ENCODE measurements around the gene SAPCD2.
"Not testable (repeated sequence)": the region's sequence is repeated elsewhere in the genome, so short reads cannot be mapped to it uniquely, and the experiment has no call there.

Gene SAPCD2

DNA sequence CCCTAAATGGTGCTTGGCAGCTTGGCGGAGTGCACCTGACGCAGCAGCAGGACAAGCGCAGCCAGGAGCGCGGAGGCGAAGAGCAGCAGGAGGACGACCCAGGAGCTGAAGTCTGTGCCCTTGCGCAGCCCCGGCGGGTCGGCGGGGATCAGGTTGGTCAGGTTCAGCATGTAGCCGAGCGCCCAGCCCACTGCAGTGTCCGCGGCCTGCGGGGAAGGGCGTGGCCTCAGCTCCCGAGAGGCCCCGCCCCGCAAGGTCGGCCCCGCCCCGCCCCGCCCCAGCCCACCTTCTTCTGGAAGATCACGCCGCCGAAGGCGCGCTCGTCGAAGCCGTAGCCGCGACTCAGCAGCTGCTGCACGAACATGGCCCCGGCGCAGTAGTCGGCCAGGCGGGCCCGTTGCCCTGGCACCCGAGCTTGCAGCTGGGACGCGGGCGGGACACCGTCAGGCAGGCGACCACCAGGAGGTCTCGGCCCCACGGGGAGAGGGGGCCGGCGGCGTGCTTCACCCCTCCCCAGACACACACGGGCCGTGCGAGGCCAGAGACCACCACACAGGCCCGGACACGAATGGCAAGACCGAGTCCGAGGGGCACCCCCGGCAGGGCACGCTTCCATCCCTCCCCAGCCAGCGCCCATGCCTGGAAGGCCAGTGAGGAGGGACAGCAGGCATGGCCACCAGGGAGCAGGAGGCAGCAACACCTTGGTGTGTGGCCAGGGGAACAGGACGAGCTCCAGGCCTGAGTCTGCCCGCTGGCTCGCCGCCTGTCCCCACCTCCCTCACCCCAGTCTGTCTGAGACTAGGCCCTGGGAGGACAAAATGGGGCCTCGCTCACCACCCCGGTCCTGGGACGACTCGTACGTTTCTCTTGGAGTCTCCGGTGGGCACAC is 21.5 kb downstream of the SAPCD2 start:
- DNase-seq (ENCODE audit: low read depth in 2 of 2) = no peak

DNA sequence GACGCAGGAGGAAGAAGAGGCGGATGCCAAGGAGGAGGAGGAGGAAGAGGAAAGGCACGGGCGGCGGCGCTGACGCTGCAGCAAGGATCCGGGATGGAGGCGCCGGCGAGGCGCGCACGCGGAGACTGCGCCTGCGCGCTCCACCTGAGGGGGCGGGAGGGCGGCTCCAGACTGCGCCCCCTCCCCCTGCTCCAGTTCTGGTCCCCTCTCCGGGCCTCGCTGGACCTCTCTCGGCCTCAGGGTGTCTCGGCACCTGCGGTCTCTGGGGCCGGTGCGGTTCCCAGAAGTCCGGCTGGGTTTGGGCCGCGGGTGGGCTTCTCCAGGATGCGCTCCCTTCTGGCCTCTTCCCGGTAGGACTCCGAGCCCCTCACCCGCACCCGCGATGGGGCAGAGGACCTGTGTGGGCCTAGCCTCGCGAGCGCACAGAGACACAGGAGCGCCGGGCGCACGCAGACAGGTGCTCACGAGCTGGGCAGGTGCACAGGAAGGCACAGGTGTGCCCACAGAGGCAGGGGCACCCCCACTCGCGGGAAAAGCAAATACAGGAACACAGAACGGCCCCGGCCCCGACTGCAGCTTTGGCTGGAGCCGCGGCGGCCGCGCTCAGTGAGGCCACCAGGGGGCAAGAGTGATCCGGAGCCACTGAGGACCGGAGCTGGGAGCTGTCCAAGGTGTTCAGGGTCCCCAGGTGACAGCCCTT is 24.1 kb downstream of the SAPCD2 start, which contains the start of gene NPDC1:
NPDC1 (minus strand) TSS at position 90 of the 700 bp plus-strand sequence. CDS start 188 bp downstream, outside the sequence.
- DNase-seq (ENCODE audit: low read depth in 2 of 2) = no peak

DNA sequence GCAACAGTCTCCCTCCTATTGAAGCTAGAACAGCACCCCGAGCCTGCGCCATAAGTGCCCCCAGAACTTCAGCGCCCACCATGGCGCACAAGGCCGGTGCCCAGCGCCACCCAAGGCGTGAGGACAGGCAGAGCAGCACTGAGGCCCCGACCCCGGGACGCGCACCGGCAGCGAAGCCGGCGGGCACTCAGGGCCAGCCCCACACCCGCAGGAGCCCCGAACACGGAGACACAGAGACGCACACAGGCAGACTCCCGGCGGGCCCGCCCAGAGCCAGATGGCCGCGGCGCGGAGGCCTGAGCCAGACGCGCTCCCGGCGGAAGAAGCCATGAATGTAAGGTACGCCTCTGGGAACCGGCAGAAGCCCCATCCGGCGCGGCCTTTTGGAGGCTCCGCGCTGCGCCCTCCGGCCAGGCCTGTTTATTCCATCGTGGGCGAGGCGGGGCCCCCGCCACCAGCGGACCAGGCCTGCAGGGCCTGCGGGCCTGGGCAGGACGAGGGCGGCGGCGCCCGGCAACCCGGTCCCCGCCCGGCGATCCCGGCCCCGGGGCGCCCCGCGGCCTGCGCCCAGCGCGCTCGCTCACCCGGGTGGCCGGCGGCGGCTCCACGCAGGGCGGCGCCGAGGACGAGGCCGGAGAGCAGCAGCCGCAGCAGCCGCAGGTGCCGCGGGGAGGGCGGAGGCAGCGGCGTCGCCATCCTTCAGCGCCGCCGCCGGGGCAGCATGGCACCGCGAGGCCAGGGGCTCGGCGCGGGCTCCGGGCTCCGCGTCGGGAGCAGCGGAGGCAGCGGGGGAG is 24.9 kb downstream of the SAPCD2 start:
- no peak for DNase-seq (ENCODE audit: low read depth in 2 of 2)

DNA sequence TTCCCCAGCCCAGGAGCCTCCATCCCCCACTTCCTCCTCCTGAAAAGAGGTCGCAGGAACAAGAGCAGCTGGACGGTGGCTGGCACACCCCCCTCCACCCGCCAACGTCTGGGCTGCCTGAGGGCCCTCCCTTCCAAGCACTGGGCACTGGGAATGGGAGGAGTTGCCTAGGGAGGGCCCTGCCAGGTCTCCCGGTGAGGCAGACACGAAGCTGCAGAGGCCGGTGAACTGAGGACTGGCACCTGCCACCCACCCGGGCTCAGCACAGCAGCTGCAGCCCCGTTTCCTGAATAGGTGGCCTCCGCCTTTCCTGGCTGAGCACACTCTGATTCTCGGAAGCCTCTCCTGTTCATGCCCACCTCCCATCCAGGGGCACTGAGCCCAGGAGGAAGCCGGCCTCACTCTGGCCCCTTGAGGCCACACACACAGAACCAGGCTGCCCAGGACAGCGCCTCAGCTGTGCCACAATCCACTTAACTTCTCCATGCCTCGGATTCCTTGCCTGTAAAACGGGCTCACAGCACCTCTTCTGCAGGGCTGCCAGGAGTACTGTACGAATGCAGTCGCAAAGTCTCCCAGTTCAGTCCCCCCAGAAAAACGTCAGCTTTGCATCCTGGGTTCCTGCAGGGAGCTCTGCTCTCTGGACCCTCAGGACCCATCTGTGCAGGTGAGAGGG is 25.7 kb downstream of the SAPCD2 start:
- no peak for DNase-seq (ENCODE audit: low read depth in 2 of 2)

DNA sequence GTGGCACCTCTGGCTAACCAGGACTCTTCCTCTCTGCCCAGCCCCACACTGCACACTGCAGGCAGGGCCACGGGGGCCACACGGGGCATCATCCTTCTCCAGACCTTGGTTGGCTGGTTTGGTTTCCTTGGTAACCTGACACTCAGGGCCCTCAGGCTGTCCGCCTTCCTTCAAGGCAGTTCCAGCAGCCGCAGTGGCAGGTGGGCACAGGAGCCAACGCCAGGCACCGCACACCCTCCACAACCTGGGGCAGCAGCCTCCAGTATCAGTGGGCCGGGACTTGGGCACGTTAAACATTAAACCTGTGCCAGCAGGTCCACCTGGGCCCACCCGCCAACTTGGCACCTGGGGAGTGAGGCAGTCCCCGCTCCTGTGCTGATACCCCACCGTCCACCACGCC is 26.3 kb downstream of the SAPCD2 start:
- DNase-seq (ENCODE audit: low read depth in 2 of 2) = no peak

DNA sequence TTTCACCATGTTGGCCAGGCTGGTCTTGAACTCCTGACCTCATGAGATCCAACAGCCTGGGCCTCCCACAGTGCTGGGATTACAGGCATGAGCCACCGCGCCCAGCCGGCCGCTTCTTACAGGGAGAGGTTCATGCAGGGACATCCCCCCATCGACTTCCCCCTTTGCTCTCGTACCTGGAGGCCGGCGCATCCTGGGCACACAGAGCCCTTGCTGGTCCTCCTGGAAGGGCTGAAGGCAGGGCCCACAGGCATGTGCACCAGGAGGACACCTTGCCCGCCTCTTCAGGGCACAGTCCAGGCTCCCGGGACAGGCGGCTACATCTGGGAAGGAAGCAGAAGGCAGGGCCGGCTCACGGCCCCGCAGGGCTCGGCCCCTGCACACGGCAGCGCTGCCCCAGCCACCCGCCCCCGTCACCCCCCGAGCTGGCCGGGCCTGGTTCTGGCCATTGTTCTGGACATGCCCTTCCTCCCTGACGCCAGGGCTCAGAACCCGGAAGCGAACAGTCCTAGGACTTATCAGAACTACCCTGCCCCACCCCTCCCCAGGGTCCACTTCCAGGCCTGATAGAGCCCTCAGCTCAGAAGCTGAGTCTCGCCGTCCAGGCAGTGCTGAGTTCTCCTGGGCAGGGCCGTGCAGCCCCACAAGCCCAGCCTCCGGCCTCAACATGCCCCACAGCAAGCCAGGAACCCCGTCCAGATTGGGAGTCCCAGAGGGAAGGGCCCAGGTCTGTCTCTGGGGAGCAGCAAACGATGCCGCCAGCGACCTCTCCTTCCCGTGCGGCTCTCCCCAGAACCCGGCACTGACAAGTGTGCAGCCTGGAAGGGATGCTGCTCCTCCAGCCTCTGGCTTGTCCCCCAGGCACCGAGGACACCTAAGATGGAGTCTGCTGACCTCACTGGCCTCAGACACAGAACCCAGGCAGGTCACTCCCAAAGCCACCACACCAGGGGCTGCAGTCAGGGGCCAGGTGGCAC is 27.3 kb downstream of the SAPCD2 start:
- no peak for DNase-seq (ENCODE audit: low read depth in 2 of 2)

DNA sequence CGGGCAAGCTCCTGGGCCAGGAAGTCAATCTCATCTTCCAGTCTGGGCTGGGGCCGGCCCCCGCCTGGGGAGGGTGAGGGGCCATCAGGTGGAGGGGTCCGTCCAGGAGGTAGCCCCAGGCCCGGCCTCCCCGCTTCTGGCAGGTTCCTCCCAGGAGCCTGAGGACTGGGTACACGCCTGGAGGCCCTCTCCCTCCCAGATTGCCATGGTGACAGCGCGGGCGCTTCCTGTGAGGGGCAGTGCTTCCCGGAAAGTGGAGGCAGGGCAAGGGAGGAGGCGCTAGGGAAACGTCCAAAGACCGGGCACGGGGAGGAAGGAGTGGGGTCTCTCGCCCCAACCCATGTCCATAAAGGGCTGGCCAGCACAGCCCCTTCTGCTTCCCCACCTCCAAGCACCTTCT is 29.2 kb downstream of the SAPCD2 start:
- DNase-seq (ENCODE audit: low read depth in 2 of 2) = no peak

DNA sequence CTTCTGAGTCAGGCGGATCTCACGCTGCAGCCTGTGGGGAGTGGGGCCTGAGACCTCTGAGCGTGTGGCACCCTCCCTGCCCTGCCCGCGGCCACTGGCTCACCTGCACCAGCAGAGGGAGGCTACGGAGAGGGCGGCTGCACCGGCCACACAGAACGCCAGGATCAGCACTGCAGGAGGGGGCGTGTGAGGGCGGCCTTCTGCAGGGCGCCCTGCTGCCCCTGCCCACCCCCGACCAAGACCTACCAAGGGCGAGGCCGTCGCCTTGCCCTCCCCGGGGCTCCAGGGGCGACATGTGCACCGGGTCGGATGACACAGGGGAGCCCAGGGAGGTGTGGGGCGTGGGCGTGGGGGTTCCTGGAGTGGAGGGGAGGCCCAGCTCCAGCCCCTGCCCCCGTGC is 29.8 kb downstream of the SAPCD2 start:
- DNase-seq (ENCODE audit: low read depth in 2 of 2) = no peak

DNA sequence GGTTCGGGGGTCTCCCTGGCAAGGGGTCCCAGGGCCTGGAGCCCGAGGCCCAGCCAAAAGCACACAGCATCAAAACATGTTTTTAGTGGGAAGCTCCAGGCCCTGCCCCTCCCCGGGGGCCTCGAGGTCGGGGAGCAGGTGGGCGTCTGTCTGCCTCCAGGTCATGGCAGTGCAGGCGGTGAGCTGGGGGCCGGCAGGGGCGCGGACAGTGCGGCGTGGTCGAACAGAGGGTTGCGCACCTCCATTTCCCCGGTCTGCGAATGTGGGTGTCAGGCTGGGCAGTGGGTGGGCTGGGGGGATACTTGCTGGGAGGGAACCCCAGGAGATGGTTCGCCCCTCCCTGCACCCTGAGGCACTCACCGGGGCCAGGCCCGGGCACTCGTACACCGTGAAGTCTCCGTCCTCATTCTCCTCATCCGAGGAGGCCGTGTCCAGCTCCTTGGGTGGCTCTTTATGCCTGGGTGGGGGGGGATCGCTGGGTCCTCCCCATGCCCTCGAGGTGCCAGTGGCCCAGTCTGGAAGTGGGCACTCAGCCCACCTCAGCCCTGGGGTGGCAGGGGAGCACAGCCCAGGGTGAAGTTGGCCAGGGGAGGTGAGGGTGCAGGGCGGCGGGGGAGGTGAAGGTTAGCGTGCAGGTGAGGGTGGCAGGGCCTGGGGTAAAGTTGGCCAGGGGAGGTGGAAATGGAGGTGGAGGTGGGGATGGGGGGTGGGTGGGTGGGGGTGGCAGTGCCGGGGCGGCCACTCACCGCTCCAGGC is 30.6 kb downstream of the SAPCD2 start:
- no peak for DNase-seq (ENCODE audit: low read depth in 2 of 2)

DNA sequence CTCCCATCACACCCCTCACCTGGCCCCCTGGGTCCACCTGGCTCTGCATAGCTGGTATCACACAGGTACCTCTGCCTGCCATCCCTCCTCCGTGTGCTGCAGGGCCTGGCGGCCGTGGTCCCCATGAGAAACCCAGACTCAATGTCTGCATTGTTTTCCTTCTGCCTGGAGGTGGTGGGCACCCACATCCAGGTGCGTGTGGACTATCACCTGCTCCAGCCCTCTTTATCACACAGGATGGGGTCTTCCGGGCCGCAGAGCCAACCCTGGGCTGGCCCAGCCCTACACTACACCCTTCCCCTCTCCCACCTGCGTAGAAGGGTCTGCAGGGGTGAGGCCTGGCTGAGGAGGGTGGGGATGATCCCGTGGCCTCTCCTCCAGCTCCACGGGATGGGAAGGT is 31.4 kb downstream of the SAPCD2 start:
- no peak for DNase-seq (ENCODE audit: low read depth in 2 of 2)

DNA sequence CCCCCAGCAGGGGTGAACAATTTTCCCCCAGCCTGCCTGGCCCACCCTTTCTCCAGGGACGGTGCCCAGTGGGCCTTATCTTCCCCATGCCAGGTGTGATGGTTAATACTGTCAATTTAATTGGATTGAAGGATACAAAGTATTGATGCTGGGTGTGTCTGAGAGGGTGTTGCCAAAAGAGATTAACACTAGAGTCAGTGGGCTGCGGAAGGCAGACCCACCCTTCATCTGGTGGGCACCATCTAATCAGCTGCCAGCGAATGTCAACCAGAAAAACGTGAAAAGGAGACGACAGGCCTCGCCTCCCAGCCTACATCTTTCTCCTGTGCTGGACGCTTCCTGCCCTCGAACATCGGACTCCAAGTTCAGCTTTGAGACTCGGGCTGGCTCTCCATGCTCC is 32.9 kb downstream of the SAPCD2 start:
- DNase-seq (ENCODE audit: low read depth in 2 of 2) = no peak

DNA sequence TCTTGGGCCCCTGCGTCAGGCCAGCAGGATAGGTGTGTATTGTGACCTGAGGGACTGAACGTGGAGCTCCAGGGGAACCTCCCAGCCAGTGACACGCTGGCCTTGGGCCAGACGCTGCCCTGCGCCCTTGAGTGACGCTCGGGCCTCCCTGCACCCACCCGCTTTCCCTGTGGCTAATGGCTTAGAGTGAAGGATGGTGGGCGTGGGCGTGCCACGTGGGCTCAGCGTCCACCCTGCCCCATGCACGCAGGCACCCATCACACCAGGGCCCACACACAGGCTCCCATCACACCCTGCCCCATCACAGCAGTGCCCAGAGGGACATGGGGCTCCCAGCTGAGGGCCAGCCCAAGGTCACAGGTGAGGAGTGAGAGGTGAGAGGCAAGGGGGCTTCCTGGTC is 33.3 kb downstream of the SAPCD2 start:
- no peak for DNase-seq (ENCODE audit: low read depth in 2 of 2)

DNA sequence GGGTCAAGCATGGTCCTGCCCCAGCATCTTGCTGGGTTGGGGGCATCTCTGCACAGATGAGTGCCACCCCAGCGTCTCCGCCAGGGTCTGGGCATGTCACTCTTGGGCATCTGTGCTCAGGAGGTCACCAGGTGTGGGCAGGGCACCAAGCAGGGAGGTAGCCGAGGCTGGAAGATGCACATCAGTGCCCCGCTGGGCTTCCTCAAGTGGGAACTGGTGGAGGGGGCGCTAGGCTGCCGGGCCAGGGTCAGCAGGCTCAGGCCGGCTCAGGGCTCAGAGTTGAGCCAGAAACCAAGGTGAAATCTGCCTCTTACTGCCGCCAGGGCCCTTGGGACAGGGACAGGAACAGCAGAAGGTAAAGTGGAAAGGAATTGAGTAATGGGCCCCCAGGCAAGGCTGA is 34.4 kb downstream of the SAPCD2 start:
- no peak for DNase-seq (ENCODE audit: low read depth in 2 of 2)

DNA sequence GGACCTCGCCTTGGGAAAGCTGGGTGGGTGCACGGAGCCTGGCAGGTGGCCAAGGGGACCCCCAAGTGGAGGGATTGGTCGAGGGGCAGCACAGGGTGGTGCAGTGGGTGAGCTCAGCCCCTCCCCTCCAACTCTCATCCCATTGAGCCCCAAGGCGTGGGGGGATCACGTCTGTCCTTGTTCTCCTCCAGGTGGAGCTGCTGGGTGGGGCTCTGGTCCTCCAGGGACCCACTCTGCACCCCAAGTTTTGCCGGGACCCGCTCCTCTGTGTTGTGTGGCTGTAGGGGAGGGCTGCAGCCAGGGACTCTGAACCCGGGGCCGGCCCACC is 34.9 kb downstream of the SAPCD2 start:
- DNase-seq (ENCODE audit: low read depth in 2 of 2) = no peak

DNA sequence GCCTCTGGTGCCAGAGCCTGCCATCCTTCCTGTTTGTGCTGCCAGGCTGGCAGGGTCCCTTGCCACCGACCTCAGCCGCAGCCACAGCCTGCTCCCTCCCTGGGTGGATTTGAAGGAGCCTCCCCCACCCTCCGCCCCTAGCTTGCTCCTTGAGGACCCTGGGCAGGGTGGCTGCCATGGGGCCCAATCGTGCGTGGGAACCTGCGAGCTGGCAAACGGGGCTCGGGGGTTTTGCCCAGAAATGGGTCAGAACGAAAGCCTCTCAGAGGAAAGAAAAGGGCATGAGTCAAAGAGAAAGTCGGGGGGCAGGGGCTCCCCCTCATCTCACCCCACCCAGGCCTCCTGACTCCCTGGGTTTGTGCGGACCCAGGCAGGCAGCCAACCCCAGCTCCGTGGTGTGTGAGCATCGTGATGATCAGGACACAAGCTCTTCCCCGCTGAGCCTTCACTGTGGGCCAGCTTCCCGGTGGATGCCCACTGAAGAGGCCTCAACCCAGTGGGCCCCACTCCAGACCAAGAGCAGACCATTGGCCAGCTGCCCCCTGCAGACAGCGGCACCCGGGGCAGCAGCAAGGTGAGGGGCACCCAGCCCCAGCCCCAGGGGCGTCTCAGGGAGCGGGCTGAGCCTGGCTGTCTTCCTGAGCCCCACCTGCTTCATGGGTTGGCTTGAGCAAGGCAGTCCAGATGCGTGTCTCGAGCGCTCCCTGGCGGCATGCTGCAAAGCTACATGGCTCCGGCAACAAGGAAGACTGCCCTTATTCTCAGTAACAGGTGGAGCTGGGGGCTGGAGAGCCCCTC is 35.4 kb downstream of the SAPCD2 start:
- DNase-seq (ENCODE audit: low read depth in 2 of 2) = peak in 1 of 2 experiments; percentile 39

DNA sequence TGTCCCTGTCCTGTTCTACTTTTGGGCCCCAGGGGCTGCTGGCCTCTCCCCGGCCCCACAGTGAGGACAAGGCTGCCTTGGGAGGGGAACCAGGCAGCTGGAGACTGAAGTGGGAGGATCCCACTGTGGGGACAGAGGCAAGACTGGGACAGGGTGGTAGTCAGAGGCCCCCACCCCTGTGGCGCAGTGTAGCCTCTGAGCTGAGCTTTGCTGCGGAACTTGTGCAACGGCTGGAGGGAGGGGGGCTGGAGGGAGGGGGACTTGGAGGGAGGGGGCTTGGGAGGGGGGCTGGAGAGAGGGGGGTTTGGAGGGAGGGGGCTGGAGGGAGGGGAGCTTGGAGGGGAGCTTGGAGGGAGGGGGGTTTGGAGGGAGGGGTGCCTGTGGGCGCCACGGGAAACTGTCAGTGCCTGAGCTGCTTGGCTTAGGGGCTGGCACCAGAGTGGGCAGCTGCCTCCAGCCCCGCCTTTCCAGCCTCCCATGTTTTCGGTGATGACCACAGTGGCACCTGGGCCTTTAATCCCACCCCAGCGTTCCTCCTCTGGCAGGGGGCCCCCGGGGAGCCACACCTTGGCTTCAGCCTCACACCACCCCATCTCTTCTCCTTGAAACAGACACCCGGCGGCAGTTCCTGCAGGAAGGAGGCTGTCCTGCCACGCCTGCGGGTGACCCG is 36.2 kb downstream of the SAPCD2 start:
- no peak for DNase-seq (ENCODE audit: low read depth in 2 of 2)

DNA sequence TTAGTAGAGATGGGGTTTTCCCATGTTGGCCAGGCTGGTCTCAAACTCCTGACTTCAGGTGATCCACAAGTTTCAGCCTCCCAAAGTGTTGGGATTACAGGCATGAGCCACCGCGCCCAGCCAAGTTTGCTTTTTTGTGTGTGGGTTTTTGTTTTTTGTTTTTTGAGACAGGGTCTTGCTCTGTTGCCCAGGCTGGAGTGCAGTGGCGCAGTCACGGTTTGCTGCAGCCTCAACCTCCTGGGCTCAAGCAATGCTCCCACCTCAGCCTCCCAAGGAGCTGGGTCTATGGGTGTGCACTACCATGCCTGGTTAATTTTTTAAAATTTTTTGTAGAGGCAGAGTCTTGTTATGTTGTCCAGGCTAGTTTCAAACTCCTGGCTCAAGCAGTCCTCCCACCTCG is 36.9 kb downstream of the SAPCD2 start:
- not testable (repeated sequence) for DNase-seq (ENCODE audit: low read depth in 2 of 2)

DNA sequence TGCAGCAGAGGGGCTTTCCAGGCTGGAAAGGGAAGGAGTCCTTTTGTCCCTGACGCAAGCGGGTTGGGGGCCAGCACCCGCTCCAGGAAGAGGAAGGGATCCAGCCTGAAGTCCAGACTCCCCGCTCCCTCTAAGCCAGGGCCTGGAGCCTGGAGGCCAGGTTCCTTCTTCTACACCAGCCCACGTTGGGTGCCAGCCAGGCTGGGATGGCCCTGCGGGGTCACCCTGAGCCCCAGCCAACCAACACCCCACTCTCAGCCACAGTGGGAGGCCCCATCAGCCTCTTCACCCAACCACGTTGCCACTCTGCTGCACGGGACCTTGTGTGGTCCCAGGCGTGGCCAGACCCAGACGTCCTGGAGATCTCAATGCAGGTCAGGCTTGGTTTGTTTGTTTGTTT is 37.5 kb downstream of the SAPCD2 start:
- DNase-seq (ENCODE audit: low read depth in 2 of 2) = no peak
